Articular chondrocyte of knee joint (primary cell): Measurements from ENCODE around the gene PMAIP1. TPM values are rescaled to one million over a fixed set of nuclear protein-coding genes. Genes with fewer than 3 reads are reported as not detected.

Source experiments
- total RNA-seq: library from RNA; depleted of rRNA; stranded (reverse); fragments of >200 nt; gene quantifications from 2 replicates; pipeline ENCODE4 v1.2.3, GENCODE V29; 2012

PMAIP1 gene
- 1.3 and 11.3 TPM in 2 replicates for total RNA-seq

GRCh38 chr18:59899298-59900221, at the start of gene PMAIP1:
PMAIP1 (plus strand) TSS chr18:59899996; CDS start chr18:59900178, 182 bp downstream.

Other genes with a start within 250 kb of the PMAIP1 start
- 49.1 and 62.2 TPM in 2 replicates for gene CCBE1, start 202.6 kb upstream of the PMAIP1 start, total RNA-seq